ENCODE results near the gene COG1. TPM values are rescaled to one million over a fixed set of nuclear protein-coding genes. Genes with fewer than 3 reads are reported as not detected.

COG1 gene
- total and polyA plus RNA-seq, 2 of the 8 experiments (the other 6 are each of a cell fraction or from before 2014, with no cell fraction given): 11.0 to 19.5 TPM

- Histone ChIP-seq H4K5ac (ENCODE audit: insufficient read length, low read depth, low read length) (no peak overlapping the region), H3K4me3 (ENCODE audit: extremely low read depth in 1 of 4, insufficient read depth in 2 of 4, low read depth in 3 of 4, low read length in 4 of 4) (no peak overlapping the region), H2BK120ac (replicated peaks; ENCODE audit: low read depth, low read length) (no peak overlapping the region), H4K20me1 (replicated peaks in 1 of 2; ENCODE audit: control insufficient read depth in 1 of 2, insufficient read depth in 2 of 2, low read length in 2 of 2) (no peaks in the 10 kb centered on the region), H3K18ac (ENCODE audit: extremely low read depth, low read length) (no peak overlapping the region), H3K79me1 (ENCODE audit: low read depth, low read length) (no peaks in the 10 kb centered on the region), H3K4me2 (ENCODE audit: insufficient read depth in 1 of 2, low read depth in 2 of 2, low read length in 2 of 2) (no peak overlapping the region), H4K8ac (ENCODE audit: extremely low read depth, insufficient read depth, low read length) (no peak overlapping the region), H2BK12ac (ENCODE audit: low read depth, low read length) (no peak overlapping the region), H2AFZ (ENCODE audit: low read length) (no peak overlapping the region), H3K27ac (ENCODE audit: low read depth, low read length) (no peak overlapping the region), H3K56ac (replicated peaks; ENCODE audit: insufficient read length, low read depth, low read length) (no peak overlapping the region), H3K14ac (ENCODE audit: insufficient read length) (no peak overlapping the region), H3K4me1 (replicated peaks in 1 of 4; ENCODE audit: control insufficient read depth in 3 of 4, insufficient read depth in 4 of 4, low read length in 3 of 4) (peaks cover 0 to 3% (median 0%) of the 10 kb centered on the region in 4 experiments; a peak in 1 of 7 replicates), H3K27me3 (replicated peaks in 1 of 4; ENCODE audit: control insufficient read depth in 3 of 4, extremely low read depth in 1 of 4, insufficient read depth in 3 of 4, low read length in 3 of 4) (no peaks in the 10 kb centered on the region), H3K23me2 (ENCODE audit: low read depth, low read length) (no peaks in the 10 kb centered on the region; the same call in 1 of the 2 replicates), H3K9ac (replicated peaks in 1 of 4; ENCODE audit: extremely low read depth in 1 of 4, low read depth in 3 of 4, low read length in 3 of 4) (no peak overlapping the region), H2AK5ac (ENCODE audit: low read depth, low read length) (no peak overlapping the region), H4K91ac (replicated peaks; ENCODE audit: insufficient read length, low read length) (no peak overlapping the region), H3K36me3 (ENCODE audit: control insufficient read depth in 2 of 4, insufficient read depth in 4 of 4, low read length in 3 of 4) (peaks cover 0 to 3% (median 0%) of the 10 kb centered on the region in 4 experiments; a peak in 2 of 8 replicates), H3K23ac (ENCODE audit: insufficient read length) (no peak overlapping the region), H2BK20ac (ENCODE audit: low read length) (no peak overlapping the region), H3K79me2 (ENCODE audit: control insufficient read depth in 1 of 2, insufficient read depth in 2 of 2, low read length in 2 of 2) (peaks cover 0 to 2% of the 10 kb centered on the region in 2 experiments; a peak in 1 of 4 replicates), H2BK5ac (ENCODE audit: low read depth, low read length) (no peak overlapping the region), H3K4ac (replicated peaks; ENCODE audit: insufficient read length, low read depth, low read length) (no peak overlapping the region), H3K9me3 (ENCODE audit: insufficient read depth in 2 of 2, low read depth in 1 of 2, low read length in 1 of 2) (no peaks in the 10 kb centered on the region), H2BK15ac (ENCODE audit: low read length) (no peak overlapping the region)
- ChIA-PET POLR2A (ENCODE audit: partially characterized antibody) (interaction anchor here (1.1 kb wide), 1 partner anchor 21 kb away, joined by 5 read pairs; no protein-coding TSS in a partner anchor), CTCF (ENCODE audit: partially characterized antibody) (interaction anchor here (0.7 to 10.4 kb wide), 6 partner anchors 9 to 613 kb away, joined by 3 to 139 read pairs (median 58); partner anchors contain the start of gene SSTR2)
- TF ChIP-seq BCL11A (IDR thresholded peaks at IDR 0.05; ENCODE audit: low read depth in 2 of 2, low read length in 2 of 2) (no peak), USF2 (IDR thresholded peaks at IDR 0.05; ENCODE audit: low read length) (no peak), SIN3A (conservative IDR thresholded peaks at IDR 0.05 in 1 of 2, IDR thresholded peaks at IDR 0.05 in 1 of 2; ENCODE audit: low read depth in 1 of 2, low read length in 2 of 2) (no peak), GTF2F1 (IDR thresholded peaks at IDR 0.05; ENCODE audit: borderline replicate concordance, low read depth, low read length) (no peak), BACH1 (IDR thresholded peaks at IDR 0.05; ENCODE audit: low read length) (no peak), MAFK (IDR thresholded peaks at IDR 0.05; ENCODE audit: low read depth, low read length) (no peak), ASH2L (IDR thresholded peaks at IDR 0.05; ENCODE audit: low read length) (no peak), MAX (IDR thresholded peaks at IDR 0.05) (no peak), FOSL1 (IDR thresholded peaks at IDR 0.05; ENCODE audit: insufficient read depth, low read depth, low read length) (no peak), HDAC2 (IDR thresholded peaks at IDR 0.05; ENCODE audit: borderline replicate concordance in 1 of 2, low read depth in 2 of 2, low read length in 2 of 2) (no peak)
- WGBS, 2 experiments (ENCODE audit: extremely low coverage in 1 of 2, insufficient coverage in 1 of 2, insufficient read length in 1 of 2, insufficient replicate concordance in 2 of 2, low coverage in 1 of 2, low lambda C conversion rate in 2 of 2, missing lambda C conversion rate in 1 of 2): 77% methylated on average over 9 of the region's 9 CpGs; no CpG with 5 or more reads in 1 of the 2 experiments
- no peak for FAIRE-seq
- no peak for DNase-seq (ENCODE audit: low read depth in 1 of 2, low spot score in 2 of 2)
Observed at GRCh38 chr17:73187203-73187769, 5.6 kb upstream of the COG1 start.
